OCI-LY3 (cell line): ENCODE results near the gene QRSL1.

ENCODE experiments used
- H2AFZ ChIP-seq: fragments of 200-600, 300-600 bp; shearing (Covaris generic); 2 replicates; pipeline ENCODE4 v1.6.0; 2014; ENCODE audit warnings: antibody characterized with exemption, low read depth, low read length
- H3K27ac ChIP-seq: fragments of 200-600, 300-600 bp; sonication (generic); 2 replicates; pipeline ENCODE4 v1.5.1; 2014; ENCODE audit warnings: mild to moderate bottlenecking, low read length, moderate library complexity, mixed read lengths
- H3K27me3 ChIP-seq: fragments of 200-600, 300-600 bp; sonication (generic); 2 replicates; pipeline ENCODE4 v1.6.1; 2014; ENCODE audit warnings: low read depth, low read length, mixed read lengths
- H3K36me3 ChIP-seq: fragments of 200-600, 300-600 bp; sonication (generic); replicated peaks from 2 replicates; pipeline ENCODE3; 2014; ENCODE audit warnings: low read depth, low read length, mixed read lengths
- H3K4me1 ChIP-seq: fragments of 300-600, 200-600 bp; sonication (generic); 2 replicates; pipeline ENCODE4 v1.6.1; 2014; ENCODE audit warnings: low read length, mixed read lengths
- H3K4me2 ChIP-seq: fragments of 200-600, 300-600 bp; sonication (generic); 2 replicates; pipeline ENCODE4 v1.6.1; 2014; ENCODE audit warnings: low read length, mixed read lengths
- H3K4me3 ChIP-seq: fragments of 300-600, 200-600 bp; sonication (generic); 2 replicates; pipeline ENCODE4 v1.5.1; 2014; ENCODE audit warnings: antibody characterized with exemption, mild to moderate bottlenecking, low read length, moderate library complexity
- H3K79me2 ChIP-seq: fragments of 300-600, 200-600 bp; shearing (Covaris generic); 2 replicates; pipeline ENCODE4 v1.6.1; 2014; ENCODE audit warnings: mild to moderate bottlenecking, low read length, mixed read lengths
- H3K9ac ChIP-seq: fragments of 300-600, 200-600 bp; shearing (Covaris generic); 2 replicates; pipeline ENCODE4 v1.6.0; 2014; ENCODE audit warnings: mild to moderate bottlenecking, low read length, moderate library complexity
- H3K9me3 ChIP-seq: fragments of 200-600, 300-600 bp; shearing (Covaris generic); 2 replicates; pipeline ENCODE4 v1.6.1; 2014; ENCODE audit warnings: low read length, mixed read lengths; ENCODE audit not compliant: insufficient read depth
- H4K20me1 ChIP-seq: fragments of 200-600, 300-600 bp; sonication (generic); 2 replicates; pipeline ENCODE4 v1.6.1; 2016; ENCODE audit warnings: low read length, mixed read lengths; ENCODE audit not compliant: insufficient read depth
- EZH2phosphoT487 ChIP-seq: fragments of 200-600 bp; shearing (Covaris generic); IDR thresholded peaks from 2 replicates; pipeline ENCODE4 v1.6.1; 2018; ENCODE audit warnings: antibody characterized with exemption, mixed run types, low read depth
- TF ChIP-seq, protein P1 (sequence below): fragments of 200-600, 300-600 bp; sonication (generic); IDR thresholded peaks from 2 replicates; pipeline ENCODE4 v1.5.1; 2014; ENCODE audit warnings: antibody characterized with exemption, low read length, low read depth

Gene QRSL1

DNA sequence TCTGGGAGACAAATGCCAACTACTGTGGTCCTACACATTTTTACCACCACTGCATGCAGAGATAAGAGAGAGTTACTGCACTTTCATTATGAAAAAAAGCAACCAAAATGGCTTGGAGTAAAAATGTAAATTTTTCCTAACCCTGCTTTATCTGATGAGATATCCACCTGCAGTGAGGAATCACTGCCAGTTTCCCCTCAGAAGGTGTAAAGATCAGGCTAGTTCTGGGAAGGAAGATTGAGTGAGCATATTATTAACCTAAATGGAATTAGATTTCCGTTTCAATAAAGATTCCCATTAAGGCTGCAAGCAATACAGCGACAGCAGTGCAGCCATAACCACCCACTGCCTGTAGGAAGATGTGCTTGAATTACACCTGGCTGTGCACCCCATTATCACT, 84.9 kb downstream of the QRSL1 start:
- Histone ChIP-seq H3K27ac (no peak overlapping the region), H2AFZ (no peak overlapping the region)

DNA sequence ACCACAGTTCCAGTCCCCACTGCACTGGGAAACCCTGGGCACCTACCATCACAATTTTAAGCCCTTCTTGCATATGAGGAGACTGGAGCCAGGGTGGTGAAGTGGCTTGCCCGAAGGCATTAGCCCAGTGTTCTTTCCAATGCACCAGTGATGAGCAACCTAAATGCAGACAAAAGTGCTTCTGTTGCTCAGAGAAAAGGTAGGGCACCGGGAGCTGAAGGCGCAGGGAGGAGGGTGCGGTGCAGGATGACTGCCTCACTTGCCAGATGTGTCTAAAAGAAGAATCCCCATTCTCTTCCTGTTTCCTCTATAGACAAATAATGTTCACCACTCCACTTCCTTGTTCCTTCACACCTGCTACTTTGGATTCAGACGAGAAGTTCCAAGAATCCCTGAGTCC, 86.5 kb downstream of the QRSL1 start:
- H2AFZ ChIP-seq = peak overlapping the region; percentile 99

More for the DNA sequence above, 84.9 kb downstream of the QRSL1 start:
- Histone ChIP-seq H3K9ac (no peak overlapping the region), H3K4me1 (peaks cover 17% of the 10 kb centered on the region), H3K27me3 (no peaks in the 10 kb centered on the region), H3K79me2 (no peaks in the 10 kb centered on the region), H3K4me2 (no peak overlapping the region), H3K36me3 (no peaks in the 10 kb centered on the region), H3K9me3 (no peaks in the 10 kb centered on the region), H3K4me3 (no peak overlapping the region), H4K20me1 (no peaks in the 10 kb centered on the region)
- no peak for TF ChIP-seq EZH2phosphoT487
- TF ChIP-seq, protein P1, sequence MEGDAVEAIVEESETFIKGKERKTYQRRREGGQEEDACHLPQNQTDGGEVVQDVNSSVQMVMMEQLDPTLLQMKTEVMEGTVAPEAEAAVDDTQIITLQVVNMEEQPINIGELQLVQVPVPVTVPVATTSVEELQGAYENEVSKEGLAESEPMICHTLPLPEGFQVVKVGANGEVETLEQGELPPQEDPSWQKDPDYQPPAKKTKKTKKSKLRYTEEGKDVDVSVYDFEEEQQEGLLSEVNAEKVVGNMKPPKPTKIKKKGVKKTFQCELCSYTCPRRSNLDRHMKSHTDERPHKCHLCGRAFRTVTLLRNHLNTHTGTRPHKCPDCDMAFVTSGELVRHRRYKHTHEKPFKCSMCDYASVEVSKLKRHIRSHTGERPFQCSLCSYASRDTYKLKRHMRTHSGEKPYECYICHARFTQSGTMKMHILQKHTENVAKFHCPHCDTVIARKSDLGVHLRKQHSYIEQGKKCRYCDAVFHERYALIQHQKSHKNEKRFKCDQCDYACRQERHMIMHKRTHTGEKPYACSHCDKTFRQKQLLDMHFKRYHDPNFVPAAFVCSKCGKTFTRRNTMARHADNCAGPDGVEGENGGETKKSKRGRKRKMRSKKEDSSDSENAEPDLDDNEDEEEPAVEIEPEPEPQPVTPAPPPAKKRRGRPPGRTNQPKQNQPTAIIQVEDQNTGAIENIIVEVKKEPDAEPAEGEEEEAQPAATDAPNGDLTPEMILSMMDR = no peak

DNA sequence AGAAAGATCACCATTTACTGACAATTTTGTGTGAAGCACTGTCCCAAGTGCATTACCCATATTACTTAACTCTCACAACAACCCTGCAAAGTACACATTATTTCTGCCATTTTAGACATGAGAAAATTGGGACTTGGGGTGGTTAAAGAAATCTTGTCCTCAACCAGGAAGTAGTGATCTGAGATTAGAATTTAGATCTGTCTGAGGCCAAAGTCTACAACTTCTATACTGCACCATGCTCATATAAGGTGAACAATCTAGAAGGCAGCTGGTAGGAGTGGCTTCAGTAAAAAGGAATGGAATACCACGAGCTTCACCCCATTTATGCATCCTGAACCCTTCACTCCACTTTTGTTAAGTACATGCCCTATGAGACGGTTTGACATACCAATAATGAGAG, 87.6 kb downstream of the QRSL1 start:
- H3K9ac ChIP-seq = no peak overlapping the region
- H3K4me1 ChIP-seq = peaks cover 17% of the 10 kb centered on the region
- no peak overlapping the region for H2AFZ ChIP-seq
- H3K4me2 ChIP-seq = peak overlapping the region; percentile 24; the same call in 1 of the 2 replicates
- no peaks in the 10 kb centered on the region for H3K79me2 ChIP-seq
- no peaks in the 10 kb centered on the region for H3K27me3 ChIP-seq
- no peaks in the 10 kb centered on the region for H3K9me3 ChIP-seq
- no peaks in the 10 kb centered on the region for H4K20me1 ChIP-seq
- H3K4me3 ChIP-seq = no peak overlapping the region
- no peak for TF ChIP-seq EZH2phosphoT487
- TF ChIP-seq, protein P1 = no peak
- no peaks in the 10 kb centered on the region for H3K36me3 ChIP-seq
- H3K27ac ChIP-seq = no peak overlapping the region

More for the DNA sequence above, 86.5 kb downstream of the QRSL1 start:
- H3K4me3 ChIP-seq = peak overlapping the region; percentile 65
- H4K20me1 ChIP-seq = no peaks in the 10 kb centered on the region
- H3K36me3 ChIP-seq = no peaks in the 10 kb centered on the region
- H3K9ac ChIP-seq = peak overlapping the region; percentile 16; the same call in 1 of the 2 replicates
- H3K27me3 ChIP-seq = no peaks in the 10 kb centered on the region
- no peak overlapping the region for H3K27ac ChIP-seq
- H3K79me2 ChIP-seq = no peaks in the 10 kb centered on the region
- H3K9me3 ChIP-seq = no peaks in the 10 kb centered on the region
- TF ChIP-seq EZH2phosphoT487 = no peak
- TF ChIP-seq, protein P1 = no peak
- peak overlapping the region; percentile 88 for H3K4me2 ChIP-seq
- peaks cover 17% of the 10 kb centered on the region for H3K4me1 ChIP-seq
